NCI-H345 treated with DMSO at 0.1 percent for 48 hours (cell line): ENCODE measurements around the gene EBF4.

Experiments used
- DNase-seq: peaks from one replicate; lab custom pipeline; 2025; ENCODE audit not compliant: unreplicated experiment; lab: John Stamatoyannopoulos, UW

Gene EBF4

GRCh38 chr20:2699775-2700413 is 7.3 kb downstream of the EBF4 start:
- DNase-seq = no peak

DNA sequence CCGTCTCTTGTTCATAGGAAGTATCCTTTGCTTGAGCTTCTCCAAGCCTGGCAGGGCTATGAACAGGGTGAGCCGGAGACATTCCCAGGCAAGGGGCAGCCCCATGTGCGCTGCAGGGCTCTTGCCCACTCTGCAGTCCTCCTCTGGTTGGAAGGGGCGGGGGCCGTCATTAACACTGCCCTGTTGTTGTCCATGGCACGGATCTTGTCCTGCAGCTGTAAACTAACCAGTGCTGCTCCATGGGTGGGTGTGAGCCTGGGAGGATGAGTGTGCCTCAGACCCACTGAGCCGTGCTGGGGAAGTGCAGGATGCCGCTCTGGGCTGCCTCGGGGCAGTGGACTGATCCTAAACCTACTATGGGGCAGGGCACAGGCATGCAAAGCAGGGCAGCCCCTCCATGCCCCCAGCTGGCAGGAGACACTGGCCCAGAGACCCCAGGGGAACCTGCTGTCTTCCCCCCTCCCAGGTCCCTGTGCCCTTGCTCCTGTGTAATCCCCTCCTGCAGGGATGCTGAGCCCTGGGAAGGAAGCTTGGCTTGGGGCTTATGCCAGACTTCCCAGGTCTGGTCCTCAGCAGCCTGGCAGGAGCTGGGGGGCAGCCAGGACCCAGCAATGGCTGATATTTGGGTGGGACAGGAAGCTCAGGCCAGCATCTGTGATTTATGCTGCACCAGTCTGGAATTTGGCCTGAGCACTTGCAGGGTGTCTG is 8.5 kb downstream of the EBF4 start:
- no peak for DNase-seq

DNA sequence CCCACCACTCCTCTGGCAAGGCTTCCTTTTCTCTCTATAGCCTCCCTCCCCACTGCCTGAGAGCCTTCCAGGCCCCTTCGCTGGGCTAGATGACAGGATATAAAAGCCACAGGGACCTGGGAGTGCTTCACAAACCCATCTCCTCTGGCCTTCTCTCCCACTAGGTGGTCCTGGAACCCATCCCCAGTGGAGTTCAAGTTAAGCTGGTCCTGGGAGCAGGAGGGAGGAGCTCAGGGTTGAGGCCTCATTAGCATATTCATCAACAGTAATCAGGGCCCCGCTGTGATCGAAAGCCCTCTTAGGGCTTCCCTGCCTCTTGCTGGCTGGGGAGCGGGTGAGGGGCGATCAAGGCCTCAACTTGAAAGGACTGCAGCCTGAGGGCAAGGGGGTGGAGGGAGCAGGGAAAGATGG is 9.1 kb downstream of the EBF4 start:
- no peak for DNase-seq

- no peak for DNase-seq
These were observed 11.3 kb downstream of the EBF4 start for GRCh38 chr20:2703716-2704475.

GRCh38 chr20:2705931-2706645 is 13.5 kb downstream of the EBF4 start:
- DNase-seq = no peak

DNA sequence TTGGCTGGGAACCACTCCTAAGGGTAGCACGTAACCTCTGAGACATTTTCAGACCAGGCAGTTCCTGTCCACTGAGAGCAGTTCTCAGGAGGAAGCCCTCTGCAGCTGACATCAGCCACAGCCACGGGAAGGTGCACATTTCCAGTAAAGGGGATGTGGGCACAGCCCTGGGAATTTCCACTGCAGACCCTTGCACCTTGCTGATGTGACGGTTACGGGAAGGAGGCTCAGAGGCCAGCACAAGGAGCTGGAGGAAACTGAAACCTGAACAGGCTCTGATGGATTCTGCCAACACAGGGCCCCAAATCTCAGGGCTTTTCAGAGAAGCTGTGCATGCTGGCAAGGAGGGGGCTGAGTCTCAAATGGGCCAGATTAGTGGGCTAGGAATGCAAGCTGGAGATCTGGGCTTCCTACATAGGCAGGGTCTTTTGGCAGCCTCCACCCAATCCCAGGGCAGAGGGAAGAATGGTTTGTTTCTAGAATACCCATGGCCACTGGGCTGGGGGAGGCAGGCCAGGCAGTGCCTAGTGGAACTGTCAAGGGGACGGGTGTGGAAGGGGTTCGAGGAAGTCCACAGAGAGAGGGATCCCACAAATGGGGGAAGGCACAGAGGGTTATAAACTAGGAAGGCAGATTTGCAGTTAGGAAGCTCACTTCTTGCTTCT is 14.2 kb downstream of the EBF4 start:
- no peak for DNase-seq

- DNase-seq = no peak
These were observed 14.9 kb downstream of the EBF4 start for GRCh38 chr20:2707353-2708072.

DNA sequence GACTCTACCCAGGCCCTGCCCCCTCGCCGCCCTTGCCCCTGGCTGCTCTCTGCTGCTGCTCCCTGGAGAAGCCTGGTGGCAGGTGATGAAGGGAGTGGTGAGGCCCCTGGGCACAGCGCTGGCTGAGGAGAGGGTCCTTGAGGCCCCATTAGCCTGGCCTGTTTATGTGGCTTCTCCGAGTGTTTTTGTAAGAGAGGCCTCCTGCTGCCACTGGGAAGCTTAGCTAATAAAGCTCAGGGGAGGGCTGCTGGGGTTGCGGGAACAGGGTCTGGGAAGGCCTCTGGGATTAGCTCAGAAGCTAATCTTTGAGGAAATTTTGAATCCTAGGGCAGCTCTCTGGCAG is 15.5 kb downstream of the EBF4 start:
- peak; percentile 59 for DNase-seq

GRCh38 chr20:2708665-2709064 is 16.1 kb downstream of the EBF4 start:
- no peak for DNase-seq

DNA sequence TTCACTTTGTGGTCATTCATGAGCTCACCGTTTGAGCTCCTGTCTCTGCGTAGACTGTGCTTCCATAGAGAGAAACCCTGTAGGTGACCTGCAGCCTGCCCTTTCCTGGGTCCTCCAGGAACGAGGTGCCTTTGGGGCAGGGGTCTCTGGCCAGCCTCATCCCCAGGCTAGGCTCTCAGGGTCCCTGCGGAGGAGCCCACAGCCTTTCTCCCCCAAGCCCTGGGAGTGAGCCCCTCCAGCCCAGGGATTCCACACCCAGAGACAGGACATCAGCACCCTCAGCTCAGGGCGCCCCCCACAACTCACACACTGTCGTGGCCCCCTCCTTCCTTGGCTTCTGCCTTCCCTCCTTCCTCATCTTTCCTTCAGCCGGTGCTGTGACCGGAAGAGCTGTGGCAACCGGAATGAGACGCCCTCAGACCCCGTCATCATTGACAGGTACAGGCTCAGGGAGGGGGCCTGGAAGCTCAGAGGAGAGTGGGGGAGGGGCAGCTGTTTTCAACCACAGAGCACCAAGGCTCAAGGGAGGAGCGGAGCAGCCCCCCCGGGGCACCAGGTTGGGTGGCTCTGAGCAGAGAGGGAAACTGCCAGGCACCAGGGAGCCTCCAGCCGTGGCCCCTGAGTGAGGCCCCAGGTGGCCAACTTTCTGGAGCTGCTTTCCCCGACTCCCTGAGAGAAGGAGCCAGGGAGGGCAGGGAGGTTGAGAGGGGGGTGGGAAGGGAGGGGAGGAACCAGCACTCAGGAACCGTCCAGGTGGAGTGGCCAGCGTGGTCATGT is 16.8 kb downstream of the EBF4 start:
- DNase-seq = no peak

- no peak for DNase-seq
These were observed 20.7 kb downstream of the EBF4 start for GRCh38 chr20:2713285-2713684.

GRCh38 chr20:2729251-2729713 is 36.7 kb downstream of the EBF4 start:
- no peak for DNase-seq

- DNase-seq = no peak
These were observed 37.2 kb downstream of the EBF4 start for GRCh38 chr20:2729791-2730190.

DNA sequence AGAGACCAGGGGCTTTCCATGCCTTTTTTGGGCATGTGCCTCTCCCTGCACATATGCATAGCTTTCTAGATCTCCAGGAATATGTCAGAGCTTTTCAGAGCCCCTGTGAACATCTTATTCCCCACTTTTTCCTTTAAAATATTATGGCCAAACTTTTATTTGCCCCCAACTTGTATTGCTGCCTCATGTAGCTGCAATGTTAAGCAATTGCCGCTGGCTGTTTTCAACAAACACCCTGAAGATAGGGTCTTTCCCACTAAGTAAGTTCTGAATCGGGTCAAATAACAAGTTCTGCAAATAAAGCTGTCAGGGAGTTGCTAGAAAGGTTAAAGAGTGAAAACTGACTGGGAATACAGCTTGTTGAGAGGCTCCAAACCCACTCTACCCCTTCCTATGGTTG is 42.3 kb downstream of the EBF4 start:
- no peak for DNase-seq

DNA sequence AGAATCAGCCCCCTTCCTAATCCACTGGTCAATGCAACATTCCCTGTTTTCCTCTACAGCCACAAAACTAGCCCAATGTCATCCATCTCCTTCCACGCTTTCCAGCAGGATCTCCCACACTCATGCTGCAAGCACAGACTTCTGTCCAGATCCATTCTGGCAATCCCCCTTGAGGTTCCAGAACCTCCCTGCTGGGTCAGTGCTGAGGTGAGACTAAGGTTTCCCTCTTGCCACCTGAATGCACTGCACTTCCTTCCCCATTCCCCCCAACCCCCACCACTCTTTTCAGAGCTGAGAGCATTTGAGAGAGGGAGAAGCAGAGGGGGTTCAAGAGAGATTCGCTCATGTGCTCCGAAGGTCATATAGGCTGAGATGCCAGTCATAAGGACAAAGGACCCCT is 43.9 kb downstream of the EBF4 start:
- no peak for DNase-seq

DNA sequence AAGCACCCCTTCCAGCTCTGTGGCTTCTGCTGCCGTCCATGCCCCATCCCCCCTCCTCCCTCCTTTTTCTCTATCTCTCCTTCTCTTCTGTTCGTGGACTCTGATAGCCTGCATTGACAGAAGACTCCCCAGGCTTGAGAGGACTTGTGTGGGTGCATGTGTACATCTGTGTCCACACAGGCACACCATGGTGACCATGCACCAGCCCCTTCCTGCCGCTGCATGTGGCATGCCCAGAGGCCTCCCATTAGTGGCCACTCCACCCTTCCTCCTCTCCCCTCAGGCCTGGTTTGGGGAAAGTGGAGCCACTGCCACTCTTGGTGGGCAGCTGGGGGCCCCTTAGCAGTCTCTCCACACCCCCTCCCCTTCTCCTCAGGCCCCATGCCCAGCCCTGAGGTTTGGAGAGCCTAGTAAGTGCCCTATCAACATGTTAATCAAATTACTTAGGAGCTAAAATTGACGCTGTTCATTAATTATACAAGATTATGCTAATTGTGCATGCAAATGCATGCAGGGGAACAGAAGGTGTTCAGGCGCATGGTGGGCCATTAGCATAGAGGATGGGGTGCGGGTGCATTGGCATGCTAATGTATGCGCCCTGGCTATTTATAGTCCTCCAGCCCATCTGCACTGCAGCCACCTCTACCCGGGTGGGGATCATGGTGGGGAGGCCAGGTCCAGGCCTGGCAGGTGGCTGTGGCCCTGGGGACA is 45.9 kb downstream of the EBF4 start:
- DNase-seq = no peak

DNA sequence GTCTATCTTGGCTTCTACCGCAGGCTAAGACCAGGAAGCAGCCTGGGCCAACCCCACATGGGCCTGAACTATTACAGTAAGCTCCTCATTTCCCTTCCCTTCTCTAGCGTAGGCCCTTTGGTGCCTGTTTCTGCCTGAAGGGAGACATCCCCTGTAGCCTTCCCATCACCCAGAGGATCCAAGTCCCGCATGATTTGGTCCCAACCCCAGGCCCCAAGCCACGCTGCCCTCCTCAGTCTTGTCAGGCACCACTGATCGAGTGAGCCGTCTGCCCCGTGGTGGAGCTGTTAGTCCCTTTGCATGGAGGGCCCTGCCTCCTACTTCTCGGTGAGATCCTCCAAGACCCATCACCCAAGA is 46.4 kb downstream of the EBF4 start:
- no peak for DNase-seq

GRCh38 chr20:2740702-2741101 is 48.1 kb downstream of the EBF4 start:
- no peak for DNase-seq

DNA sequence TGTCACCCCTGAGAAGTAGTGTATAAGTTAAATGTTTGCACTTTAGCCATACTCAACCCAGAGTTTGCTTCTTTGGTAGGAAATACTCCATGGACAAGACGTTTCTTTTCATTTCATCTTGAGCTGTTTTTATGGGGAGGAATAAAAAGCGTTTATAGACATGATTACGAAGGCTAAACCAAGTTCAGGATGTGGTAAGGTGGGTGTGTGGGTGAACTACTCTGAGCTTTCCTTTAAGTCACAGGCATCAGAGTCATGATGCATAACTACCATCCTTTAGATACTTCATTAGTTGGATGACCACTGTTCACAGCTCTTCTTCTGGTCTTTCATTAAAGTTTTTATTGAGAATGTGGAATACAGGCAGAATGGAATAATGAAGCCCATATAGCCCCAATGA is 48.9 kb downstream of the EBF4 start:
- no peak for DNase-seq
